ENCODE measurements around the gene ASGR2.

DNA sequence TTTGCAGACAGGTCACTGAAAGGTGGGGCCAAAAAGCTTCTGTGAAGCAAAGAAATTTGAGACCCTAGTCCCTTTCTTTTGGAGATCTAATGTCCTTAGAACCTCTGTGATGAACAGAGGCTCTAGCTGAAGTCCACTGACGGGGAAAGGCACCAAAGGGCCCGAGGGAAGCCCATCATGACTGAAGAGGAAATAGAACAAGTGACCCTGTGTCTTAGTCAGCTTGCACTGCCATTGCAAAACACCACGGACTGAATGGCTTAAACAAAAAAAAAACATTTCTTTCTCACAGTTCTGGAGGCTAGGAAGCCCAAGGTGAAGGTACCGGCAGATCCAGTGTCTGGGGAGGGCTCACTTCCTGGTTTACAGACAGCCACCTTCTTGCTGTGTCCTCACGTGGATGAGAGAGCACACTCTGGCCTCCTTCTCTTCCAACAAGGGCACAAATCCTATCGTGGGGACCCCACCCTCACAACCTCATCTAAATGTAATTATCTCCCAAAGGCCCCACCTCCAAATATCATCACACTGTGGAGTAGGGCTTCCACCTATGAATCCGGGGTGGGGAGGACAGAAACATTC is 24.3 kb upstream of the ASGR2 start:
- TF ChIP-seq, protein P1, sequence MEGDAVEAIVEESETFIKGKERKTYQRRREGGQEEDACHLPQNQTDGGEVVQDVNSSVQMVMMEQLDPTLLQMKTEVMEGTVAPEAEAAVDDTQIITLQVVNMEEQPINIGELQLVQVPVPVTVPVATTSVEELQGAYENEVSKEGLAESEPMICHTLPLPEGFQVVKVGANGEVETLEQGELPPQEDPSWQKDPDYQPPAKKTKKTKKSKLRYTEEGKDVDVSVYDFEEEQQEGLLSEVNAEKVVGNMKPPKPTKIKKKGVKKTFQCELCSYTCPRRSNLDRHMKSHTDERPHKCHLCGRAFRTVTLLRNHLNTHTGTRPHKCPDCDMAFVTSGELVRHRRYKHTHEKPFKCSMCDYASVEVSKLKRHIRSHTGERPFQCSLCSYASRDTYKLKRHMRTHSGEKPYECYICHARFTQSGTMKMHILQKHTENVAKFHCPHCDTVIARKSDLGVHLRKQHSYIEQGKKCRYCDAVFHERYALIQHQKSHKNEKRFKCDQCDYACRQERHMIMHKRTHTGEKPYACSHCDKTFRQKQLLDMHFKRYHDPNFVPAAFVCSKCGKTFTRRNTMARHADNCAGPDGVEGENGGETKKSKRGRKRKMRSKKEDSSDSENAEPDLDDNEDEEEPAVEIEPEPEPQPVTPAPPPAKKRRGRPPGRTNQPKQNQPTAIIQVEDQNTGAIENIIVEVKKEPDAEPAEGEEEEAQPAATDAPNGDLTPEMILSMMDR (IDR thresholded peaks at IDR 0.05), result no peak
- TF ChIP-seq EP300 (IDR thresholded peaks at IDR 0.05), result no peak
- TF ChIP-seq POLR2A (IDR thresholded peaks at IDR 0.05), result no peak
- TF ChIP-seq POLR2AphosphoS5 (IDR thresholded peaks at IDR 0.05), result no peak
